Stimulated activated naive CD8-positive, alpha-beta T cell treated with anti-CD3 and anti-CD28 coated beads, Interleukin-15, Interleukin-2, amounts not matched to agents 100 U/mL and 50 U/mL, for 24 hours (primary cell): ENCODE results near the gene MALAT1.
"Not testable (repeated sequence)": the region's sequence is repeated elsewhere in the genome, so short reads cannot be mapped to it uniquely, and the experiment has no call there.

Source experiments
- ATAC-seq: fragments of 150-1000 bp; cut with Tn5 transposase; one replicate; pipeline ENCODE4 v1.10.0; 2021
- DNase-seq: peaks from one replicate; pipeline ENCODE4 v3.0.0; 2021

MALAT1 gene

DNA sequence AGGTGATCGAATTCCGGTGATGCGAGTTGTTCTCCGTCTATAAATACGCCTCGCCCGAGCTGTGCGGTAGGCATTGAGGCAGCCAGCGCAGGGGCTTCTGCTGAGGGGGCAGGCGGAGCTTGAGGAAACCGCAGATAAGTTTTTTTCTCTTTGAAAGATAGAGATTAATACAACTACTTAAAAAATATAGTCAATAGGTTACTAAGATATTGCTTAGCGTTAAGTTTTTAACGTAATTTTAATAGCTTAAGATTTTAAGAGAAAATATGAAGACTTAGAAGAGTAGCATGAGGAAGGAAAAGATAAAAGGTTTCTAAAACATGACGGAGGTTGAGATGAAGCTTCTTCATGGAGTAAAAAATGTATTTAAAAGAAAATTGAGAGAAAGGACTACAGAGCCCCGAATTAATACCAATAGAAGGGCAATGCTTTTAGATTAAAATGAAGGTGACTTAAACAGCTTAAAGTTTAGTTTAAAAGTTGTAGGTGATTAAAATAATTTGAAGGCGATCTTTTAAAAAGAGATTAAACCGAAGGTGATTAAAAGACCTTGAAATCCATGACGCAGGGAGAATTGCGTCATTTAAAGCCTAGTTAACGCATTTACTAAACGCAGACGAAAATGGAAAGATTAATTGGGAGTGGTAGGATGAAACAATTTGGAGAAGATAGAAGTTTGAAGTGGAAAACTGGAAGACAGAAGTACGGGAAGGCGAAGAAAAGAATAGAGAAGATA, at the start of gene MALAT1:
MALAT1 (plus strand) TSS at position 69 of the 736 bp plus-strand sequence.
- ATAC-seq (no peak), DNase-seq (peak; percentile 94)

DNA sequence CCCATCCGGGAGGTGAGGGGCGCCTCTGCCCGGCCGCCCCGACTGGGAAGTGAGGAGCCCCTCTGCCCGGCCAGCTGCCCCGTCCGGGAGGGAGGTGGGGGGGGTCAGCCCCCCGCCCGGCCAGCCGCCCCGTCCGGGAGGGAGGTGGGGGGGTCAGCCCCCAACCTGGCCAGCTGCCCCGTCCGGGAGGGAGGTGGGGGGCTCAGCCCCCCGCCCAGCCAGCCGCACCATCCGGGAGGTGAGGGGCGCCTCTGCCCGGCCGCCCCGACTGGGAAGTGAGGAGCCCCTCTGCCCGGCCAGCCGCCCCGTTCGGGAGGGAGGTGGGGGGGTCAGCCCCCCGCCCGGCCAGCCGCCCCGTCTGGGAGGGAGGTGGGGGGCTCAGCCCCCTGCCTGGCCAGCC, 47.5 kb upstream of the MALAT1 start:
- DNase-seq, ATAC-seq: not testable (repeated sequence)

GRCh38 chr11:65452259-65452658, 46.6 kb upstream of the MALAT1 start:
- DNase-seq, ATAC-seq: not testable (repeated sequence)

DNA sequence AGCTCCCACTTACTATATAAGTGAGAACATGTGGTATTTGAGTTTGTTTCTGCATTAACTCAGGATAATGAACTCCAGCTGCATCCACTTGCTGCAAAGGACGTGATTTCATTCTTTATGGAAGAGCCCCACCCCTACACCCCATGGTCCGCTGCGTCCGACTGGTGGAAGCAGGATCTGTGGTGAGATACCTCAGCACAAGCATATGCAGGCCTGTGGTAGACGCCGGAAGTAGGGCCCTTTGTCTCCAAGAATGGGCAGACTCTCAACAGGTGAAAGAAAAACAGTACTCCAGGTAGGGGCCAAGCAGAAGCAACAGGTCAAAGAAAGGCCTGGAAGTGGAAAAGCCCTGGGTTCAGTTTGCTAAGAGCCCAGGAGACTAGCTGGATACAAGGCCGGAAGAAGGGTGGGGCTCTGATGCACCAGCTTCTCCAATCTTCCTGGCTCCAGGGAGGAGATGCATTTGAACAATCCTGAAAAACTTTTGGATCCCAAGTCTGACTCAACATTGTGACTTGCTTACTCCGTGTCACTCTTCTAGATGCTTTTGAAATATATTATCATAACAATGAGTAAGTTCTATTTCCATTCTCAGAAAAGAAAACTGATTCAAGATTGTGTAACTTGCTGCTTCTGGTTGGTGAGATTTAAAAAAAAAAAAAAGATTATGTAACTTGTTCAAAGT, 45.9 kb upstream of the MALAT1 start:
- no peak for ATAC-seq

GRCh38 chr11:65454311-65454695, 44.5 kb upstream of the MALAT1 start:
- ATAC-seq (no peak), DNase-seq (no peak)

More for the DNA sequence above, 45.9 kb upstream of the MALAT1 start:
- DNase-seq: no peak

DNA sequence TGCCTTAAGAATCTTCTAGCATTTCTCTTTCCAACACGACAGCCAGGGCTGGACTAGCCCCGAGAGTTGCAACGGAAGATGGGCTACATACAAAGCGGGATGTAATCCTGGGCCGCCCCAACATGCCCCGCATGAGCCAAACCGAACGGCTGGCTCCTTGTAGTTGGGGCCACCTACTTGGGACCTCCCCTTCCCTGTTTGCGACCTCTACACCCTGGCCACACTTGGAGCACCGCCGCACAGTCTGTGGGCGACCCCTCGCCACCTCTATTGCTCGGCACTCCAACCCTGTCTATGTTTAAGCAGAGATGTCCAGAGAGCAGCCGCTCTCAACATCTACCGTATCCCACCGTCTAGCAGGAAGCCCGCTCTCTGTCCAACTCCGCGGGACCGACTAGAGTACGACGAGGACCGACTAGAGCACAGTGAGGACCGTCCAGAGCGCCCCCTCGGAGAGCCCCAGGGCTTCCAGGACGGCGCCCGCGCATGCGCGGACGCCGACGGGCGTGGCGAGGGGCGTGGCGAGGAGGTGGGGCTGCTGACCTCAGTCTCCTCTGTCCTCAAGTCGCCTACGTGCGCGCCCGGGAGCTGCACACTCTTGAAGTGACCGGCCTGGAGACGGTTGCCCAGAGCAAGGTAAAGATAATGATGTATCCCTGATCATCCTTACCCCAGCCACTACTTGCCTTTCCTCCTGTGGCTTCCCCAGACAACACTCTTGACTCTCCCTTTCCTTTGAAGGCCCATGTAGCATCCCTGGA, 44.0 kb upstream of the MALAT1 start:
- peak; percentile 97 for ATAC-seq
- peak; percentile 94 for DNase-seq

- no peak for ATAC-seq
Observed at GRCh38 chr11:65456418-65456817, 42.4 kb upstream of the MALAT1 start.

GRCh38 chr11:65459552-65459951, 39.3 kb upstream of the MALAT1 start:
- ATAC-seq: no peak
- DNase-seq: no peak

More at GRCh38 chr11:65456418-65456817, 42.4 kb upstream of the MALAT1 start:
- DNase-seq: no peak

DNA sequence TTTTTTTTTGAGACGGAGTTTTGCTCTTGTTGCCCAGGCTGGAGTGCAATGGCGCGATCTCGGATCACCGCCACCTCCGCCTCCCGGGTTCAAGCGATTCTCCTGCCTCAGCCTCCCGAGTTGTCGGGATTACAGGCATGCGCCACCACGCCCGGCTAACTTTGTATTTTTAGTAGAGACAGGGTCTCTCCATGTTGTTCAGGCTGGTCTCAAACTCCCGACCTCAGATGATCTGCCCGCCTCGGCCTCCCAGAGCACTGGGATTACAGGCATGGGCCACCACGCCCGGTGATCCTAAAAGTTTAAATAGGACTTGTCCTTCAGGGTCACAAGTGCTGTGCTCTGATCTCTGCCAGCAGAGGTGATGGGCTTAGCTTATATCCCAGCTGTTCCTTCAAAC, 33.4 kb upstream of the MALAT1 start:
- not testable (repeated sequence) for ATAC-seq, DNase-seq

- not testable (repeated sequence) for DNase-seq, ATAC-seq
Observed at GRCh38 chr11:65467306-65467705, 31.5 kb upstream of the MALAT1 start.

DNA sequence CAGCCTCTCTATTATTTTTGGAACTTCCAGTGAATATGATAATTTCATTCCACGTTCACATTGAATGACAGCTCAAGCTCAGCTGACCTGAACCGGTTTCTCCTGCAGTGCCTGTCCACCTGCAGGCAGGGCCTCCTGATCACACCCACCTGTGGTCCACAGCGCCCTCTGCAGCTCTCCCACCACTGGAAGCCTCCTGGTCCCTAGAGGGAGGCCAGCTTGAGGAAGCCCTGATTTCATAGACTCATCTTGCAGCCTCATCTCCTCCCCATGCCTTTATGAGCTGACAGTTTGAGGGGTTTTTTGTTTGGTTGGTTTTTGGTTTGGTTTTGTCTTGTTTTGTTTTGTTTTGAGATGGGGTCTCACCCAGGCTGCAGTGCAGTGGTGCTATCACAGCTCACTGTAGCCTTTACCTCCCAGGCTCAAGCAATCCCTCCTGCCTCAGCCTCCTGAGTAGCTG, 29.9 kb upstream of the MALAT1 start:
- DNase-seq: peak; percentile 75
- peak; percentile 37 for ATAC-seq

DNA sequence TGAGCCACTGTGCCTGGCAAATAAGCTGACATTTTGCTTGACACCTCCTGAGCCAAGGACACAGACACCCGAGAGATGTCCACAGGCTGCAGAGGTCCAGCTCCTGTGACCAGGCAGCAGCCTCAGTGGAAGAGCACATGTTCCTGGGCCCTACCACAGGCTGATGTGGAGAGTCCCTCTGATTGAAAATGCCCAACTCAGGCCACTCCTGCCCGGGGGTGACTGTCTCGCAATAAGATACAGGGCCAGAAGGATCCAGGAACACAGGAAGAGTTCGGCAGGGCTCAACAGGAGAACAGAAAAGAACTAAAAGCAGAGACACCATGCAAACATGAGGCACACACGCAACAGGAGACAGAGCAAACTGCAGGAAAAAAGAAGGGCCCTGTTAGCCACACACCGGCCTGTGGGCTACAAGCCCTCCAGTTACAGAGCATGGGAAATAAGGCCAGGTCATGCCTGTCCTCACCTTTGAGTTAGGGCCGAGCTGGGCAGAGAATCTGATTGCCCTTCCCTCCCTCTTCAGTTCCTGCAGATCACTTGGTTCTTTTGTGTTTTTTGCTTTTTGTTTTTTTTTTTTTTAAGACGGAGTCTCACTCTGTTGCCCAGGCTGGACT, 28.3 kb upstream of the MALAT1 start:
- ATAC-seq (no peak), DNase-seq (no peak)

GRCh38 chr11:65471447-65471891, 27.4 kb upstream of the MALAT1 start:
- DNase-seq (peak; percentile 63), ATAC-seq (peak; percentile 23)

DNA sequence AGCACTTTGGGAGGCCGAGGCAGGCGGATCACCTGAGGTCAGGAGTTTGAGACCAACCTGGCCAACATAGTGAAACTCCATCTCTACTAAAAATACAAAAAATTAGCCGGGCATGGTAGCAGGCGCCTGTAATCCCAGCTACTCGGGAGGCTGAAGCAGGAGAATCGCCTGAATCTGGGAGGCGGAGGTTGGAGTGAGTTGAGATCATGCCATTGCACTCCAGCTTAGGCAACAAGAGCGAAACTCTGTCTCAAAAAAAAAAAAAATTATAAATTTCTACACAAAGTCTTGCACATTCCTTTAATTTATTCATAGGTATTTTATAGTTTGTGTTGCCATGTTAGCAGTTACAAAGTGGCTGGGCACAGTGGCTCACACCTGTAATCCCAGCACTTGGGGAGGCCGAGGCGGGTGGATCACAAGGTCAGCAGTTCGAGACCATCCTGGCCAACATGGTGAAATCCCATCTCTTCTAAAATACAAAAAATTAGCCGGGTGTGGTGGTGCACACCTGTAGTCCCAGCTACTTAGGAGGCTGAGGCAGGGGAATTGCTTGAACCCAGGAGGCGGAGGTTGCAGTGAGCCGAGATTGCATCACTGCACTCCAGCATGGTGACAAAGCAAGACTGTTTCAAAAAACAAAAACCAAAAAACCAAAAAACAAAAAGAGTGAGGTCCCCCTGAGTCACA, 26.1 kb upstream of the MALAT1 start:
- DNase-seq, ATAC-seq: not testable (repeated sequence)

GRCh38 chr11:65473278-65473860, 25.5 kb upstream of the MALAT1 start:
- DNase-seq (no peak), ATAC-seq (no peak)

DNA sequence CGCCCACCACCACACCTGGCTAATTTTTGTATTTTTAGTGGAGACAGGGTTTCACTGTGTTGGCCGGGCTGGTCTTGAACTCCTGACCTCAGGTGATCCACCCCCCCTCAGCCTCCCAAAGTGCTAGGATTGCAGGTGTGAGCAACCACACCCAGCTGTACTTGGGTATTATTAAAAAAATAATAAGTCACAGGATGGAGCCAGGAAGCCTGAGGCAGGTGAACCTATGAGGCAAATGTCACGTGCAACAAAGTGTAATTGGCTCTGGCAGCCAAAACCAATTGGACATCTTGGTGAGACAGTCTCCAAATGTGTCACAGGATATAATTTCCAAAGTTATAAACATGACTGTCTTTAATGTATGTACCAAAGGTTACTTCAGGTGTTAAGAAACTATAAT, 24.0 kb upstream of the MALAT1 start:
- no peak for ATAC-seq
- no peak for DNase-seq

DNA sequence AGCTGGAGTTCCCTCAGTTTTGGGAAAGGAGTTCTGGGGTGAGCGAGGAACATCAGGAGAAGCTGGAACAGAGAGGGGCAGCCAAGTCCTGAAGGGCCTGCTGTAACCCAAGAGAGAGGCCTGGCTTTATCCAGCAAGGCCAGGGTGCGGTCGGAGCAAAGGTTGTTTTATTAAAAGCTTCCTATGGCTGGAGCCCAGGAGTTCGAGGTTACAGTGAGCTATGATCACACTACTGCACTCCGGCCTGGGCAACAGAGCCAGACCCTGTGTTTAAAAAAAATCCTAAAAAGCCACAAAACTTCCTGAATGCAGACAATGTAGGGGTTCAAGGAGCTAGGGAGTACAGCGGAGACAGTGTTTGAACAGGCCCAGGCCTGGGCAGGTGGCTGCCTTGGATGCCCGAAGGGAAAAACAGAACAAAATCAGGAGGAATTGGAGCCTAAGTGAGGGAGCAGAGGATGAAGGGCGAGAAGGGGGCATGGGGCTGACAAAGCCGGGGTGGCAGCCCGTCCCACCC, 22.2 kb upstream of the MALAT1 start:
- DNase-seq (no peak), ATAC-seq (no peak)

DNA sequence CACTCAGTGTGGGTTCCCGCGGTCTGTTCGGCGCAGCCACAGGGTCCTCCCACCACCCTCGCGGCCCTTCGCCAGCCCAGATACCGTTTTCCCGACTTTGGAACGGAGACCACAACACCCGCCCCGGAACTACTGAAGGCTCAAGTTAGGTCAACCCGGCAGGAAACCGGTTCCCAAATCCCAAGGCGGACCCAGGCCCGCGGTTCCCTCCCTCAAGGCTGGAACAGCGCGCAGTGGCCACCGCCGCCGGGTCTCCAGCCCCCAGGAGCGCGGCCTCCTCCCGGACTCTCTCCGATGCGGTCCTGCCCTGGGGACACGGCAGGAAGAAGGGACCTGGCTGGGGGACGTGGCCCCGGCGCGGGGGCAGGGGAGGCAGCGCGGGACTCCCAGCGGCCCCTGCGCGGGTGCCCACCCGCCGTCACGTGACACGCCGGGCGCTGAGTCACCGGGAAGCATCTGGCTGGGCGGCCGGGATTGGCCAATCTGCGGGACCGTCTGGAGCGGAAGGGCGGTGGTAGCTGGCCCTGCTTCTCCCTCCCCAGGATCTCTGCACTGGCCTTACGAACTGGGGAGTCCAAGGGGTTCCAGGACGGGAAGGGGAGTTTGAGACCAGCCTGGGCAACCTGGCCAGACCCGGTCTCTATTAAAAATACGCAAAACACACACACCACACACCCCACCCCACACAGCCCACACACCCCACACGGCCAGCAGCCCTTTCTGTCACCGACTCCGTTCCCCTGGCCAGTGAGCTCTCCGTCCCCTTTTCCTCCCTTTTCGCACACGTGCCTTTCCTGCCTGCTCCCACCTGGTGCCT, 21.5 kb upstream of the MALAT1 start:
- DNase-seq: peak; percentile 97
- ATAC-seq: peak; percentile 87

DNA sequence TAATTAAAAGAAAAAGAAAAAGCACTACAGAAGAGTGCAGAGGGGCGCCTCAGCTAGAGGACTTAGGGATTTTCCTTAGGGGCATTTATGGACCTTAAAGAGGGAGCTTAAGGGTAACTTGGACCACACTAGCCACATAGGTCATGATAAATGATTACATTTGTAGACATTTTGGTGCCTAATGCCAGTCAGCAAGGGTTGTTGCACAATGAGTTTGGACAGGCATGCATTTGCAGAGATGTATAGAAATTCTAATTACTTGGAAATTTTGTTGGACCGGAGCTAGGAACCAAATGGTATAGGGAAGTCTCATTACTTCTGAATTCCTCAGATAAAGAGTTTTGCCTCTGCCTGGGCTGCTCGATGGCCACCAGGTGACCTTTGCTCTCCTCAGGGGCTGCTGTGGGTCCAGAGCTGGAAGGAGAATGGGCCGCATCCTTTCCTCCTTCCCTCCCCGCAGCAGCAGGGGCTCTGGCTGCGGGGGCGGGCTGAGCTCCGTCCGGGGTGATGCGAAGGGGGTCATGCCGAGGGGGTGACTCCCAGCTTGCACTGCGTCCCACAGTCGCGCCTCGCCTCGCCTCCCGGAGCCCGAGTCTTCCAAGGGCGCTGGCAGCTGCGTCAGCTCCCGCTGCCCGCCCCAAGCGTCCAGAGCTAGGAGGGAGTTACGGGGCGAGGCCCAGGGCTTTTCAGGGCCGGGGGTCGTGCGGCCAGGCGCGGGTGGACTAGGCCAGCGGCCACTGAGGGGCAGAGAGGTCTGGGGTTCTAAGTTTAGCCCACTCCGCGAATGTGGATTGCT, 20.3 kb upstream of the MALAT1 start:
- DNase-seq (no peak), ATAC-seq (no peak)
